NK-92 treated with Interleukin-12 subunit alpha and Interleukin-12 subunit beta, amount 100 ng/mL, for 24 hours (cell line): ENCODE measurements around the gene DPAGT1.
A peak's percentile ranks its signal among the peaks of the same experiment; 100 is the strongest.
"Not testable (repeated sequence)": the region's sequence is repeated elsewhere in the genome, so short reads cannot be mapped to it uniquely, and the experiment has no call there.

ENCODE experiments used
- DNase-seq: peaks from one replicate; lab custom pipeline; 2025; lab: John Stamatoyannopoulos, UW

DPAGT1 gene

DNA sequence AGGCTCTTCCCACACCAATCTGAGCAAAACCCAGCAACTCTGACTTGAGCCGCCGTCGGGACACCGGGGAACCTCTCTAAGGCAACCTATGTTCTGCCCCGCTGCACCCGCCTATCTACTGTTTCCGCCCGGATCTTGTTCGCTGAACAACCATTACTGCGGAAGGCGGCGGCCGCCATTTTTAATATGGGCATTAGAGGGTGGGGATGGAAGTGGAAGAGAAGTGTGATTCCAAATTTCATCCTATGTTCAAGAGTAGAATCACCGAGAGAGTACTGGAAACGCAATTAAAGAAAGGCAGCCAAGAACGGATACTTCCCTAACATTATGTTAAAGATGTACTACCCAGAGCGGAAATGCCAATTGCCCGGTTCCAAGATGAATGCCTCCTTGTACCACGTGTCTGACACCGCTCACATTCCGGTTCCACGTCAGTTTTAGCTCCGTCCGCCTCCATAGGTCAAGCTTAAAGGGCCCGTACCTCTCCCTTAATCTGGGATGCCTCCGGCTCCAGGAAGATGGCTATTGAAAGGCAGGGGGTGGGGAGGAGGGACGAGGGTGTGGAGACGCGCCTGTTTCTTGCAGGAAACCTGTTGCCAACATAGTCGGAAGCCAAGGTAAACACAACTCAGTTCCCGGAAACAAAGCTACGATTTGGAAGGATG is at the start of gene DPAGT1:
Gene DPAGT1 (minus strand): TSS at position 95 of the 665 bp plus-strand sequence. CDS start 198 bp downstream, outside the sequence.
- DNase-seq: peak; percentile 81

- no peak for DNase-seq
Measured at GRCh38 chr11:119149786-119150275, 48.2 kb upstream of the DPAGT1 start.

DNA sequence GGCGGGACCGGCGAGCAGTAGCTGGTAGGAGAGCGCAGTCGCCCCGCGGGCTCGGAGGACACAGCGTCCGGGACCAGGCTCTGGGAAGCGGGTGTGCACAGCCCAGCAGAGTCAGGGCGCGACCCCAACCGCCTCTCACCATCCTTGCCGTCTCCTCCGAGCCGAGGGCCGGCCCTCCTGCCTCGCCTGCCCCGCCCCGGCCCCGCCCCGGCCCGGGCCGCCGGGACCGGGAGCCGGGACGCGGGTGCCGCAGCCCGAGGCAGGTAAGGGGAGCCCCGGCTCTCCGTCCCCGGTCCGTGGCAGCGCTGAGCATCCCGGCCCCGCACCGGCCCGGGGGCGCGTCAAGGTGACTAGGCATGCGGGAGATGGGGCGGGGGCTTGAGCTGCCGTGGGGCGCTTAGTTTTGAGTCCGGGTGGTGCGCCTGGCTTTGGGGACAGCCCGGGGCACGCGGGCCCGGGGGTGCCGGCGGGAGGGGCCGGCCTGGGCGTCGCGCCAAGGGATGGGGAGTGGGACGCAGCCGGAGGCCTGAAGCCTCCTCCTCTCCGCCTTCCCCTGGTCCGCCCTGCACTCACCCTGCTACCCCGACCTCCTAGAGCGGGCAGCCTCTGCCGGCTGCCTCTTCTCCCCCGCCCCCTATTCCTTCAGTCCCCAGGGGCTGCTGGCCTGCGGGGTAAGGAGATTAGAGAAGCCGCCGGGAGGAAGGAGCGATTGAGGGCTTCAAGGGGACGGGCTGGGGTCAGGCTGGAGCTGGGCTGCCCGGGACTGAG is 47.5 kb upstream of the DPAGT1 start, which contains the start of gene ABCG4:
Gene ABCG4 (plus strand): TSS at position 35 of the 768 bp plus-strand sequence. CDS start 914 bp downstream, outside the sequence.
- no peak for DNase-seq

DNA sequence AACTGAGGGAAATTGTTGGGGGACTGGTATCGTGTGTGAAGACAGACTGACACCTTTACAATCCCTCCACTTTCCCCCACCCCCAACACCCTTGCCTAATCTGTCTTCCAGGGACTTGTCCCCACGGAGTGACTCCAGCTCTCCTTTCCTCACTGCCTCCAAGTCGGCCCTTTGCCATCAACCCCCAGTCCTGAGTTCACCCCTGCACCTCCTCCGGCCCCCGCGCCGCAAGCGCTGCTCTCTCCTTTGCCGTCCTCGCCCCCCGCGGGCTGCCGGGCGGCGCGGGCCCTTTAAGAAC is 47.0 kb upstream of the DPAGT1 start:
- no peak for DNase-seq

DNA sequence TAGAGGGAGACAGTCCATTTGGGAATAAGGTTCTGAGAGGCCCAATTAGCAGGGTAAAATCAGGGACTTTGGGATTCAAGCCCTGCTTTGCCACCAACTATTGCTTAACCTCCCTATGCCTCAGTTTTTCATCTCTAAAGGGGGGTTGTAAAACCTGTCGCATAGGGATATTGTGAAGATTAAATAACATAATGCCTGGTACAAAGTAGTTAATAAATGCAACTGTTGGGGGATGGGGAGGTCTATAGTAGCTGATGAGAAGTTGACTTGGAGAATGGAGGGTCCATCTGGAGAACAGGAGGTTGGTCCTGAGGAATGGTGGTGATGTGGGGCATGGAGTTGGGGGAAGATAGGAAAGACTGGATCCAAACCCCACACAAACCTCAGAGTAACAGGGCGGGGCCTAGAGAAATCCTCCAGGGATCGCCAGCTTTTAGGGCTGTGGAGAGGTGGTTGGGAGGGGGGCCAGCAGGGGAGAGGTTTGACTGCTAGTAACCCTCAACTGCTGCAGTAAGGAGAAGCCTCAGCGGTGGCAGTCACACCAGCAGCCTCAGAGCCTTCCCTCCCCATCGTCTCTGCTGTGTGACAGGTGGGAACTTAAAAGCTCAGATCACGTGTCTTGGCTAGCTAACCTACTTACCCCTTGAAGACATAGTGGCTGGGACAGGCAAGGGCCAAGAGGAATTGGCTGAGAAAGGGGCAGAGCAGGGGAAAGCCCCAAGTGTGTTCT is 46.1 kb upstream of the DPAGT1 start:
- DNase-seq: no peak

DNA sequence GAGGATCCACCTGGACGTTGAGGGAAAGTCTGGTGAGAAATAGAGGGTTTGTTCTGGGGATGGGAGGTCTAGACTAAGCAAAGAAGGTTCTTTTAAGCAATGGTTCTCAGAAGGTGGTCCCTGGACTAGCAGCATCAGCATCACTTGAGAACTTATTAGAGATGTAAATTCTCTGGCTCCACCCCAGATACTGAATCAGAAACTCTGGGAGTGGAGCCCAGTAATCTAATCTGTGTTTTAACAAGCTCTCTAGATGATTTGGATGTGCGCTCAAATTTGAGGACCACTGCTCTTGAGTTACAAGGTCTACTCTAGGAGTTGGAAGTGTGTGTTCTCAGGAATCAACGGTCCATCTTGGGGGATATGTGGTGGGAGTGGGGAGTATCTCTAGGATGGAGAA is 43.9 kb upstream of the DPAGT1 start:
- no peak for DNase-seq

- peak; percentile 20 for DNase-seq
Measured at GRCh38 chr11:119144825-119145486, 43.3 kb upstream of the DPAGT1 start.

DNA sequence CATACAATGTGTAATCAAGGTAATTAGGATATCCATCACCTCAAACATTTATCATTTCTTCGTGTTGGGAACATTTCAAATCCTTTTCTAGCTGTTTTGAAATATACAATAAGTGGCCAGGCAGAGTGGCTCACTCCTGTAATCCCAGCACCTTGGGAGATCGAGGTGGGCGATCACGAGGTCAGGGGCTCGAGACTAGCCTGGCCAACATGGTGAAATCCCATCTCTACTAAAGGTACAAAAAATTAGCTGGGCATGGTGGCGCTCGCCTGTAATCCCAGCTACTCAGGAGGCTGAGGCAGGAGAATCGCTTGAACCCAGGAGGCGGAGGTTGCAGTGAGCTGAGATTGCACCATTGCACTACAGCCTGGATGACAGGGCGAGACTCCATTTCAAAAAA is 37.6 kb upstream of the DPAGT1 start:
- not testable (repeated sequence) for DNase-seq

GRCh38 chr11:119134389-119134978 is 32.8 kb upstream of the DPAGT1 start:
- DNase-seq: no peak

GRCh38 chr11:119130662-119131061 is 29.0 kb upstream of the DPAGT1 start:
- DNase-seq: no peak

GRCh38 chr11:119126675-119127268 is 25.1 kb upstream of the DPAGT1 start:
- no peak for DNase-seq

DNA sequence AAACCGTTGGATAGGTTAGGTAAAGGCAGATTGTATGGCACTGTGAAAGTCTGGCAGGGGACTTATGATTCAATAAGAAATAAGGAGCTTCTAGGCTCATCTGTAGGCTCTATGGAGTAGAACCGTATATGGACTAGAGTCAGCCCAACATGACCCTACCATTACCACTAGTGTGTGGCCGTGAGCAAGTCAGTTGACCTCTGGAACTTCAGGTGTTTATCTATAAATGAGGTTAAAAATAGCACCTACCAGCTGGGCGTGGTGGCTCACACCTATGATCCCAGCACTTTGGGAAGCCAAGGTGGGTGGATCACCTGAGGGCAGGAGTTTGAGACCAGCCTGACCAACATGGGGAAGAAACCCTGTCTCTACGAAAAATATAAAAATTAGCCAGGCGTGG is 24.2 kb upstream of the DPAGT1 start:
- no peak for DNase-seq

- DNase-seq: no peak
Measured at GRCh38 chr11:119121811-119122124, 20.1 kb upstream of the DPAGT1 start.

- peak; percentile 100 for DNase-seq
Measured at GRCh38 chr11:119121008-119121810, 19.6 kb upstream of the DPAGT1 start, which contains the start of gene HINFP. Gene HINFP (plus strand): TSS chr11:119121580. CDS start chr11:119126945, 5,365 bp downstream.

DNA sequence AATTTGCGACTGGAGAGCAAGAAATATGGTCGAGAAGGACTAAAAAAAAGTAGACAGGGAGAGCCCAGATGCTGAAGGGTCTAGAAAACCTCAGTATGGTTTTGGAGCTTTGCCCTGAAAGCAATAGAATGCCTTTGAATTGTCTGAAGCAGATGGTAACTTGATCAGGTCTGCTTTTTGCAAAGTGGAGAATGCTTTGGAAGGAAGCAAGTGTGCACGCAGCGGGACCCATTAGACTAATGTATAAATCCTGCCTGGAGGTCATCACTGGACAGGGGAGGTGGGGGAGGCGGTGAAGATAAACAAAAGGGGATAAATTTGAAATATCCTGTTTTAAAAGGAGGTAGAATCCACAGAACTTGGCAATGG is 19.0 kb upstream of the DPAGT1 start:
- DNase-seq: no peak

DNA sequence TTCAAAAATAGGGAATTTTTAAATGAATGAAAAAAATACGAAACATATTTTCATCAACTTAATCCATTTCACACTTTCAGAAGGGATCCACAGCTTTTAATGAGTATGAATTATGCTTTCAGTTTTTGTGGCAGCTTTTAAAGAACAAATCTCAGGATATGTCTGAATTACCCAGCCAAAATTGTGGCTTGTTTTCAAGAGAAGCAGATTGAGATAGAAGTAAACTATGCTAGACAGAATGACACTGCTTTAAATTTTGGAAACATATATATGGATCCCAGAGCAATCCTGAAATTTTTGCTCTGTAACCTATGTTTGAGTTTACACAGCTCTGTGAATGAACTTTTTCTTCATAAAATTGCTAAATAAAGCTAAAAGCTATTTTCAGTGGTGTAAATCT is 17.3 kb upstream of the DPAGT1 start:
- no peak for DNase-seq

DNA sequence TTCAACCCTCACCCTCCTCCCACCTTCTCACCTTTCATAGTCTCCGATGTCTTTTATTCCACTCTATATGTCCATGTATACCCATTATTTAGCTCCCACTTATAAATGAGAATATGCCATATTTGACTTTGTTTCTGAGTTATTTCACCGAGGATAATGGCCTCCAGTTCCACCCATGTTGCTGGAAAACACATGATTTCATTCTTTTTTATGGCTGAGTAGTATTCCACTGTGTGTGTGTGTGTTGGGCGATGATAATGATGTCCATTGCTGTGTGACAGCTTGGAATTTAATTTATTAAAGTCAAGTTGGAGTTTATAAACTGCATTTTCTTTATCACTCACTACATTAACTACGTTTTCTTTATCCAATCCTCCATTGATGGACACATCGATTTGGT is 16.6 kb upstream of the DPAGT1 start:
- no peak for DNase-seq

- DNase-seq: no peak
Measured at GRCh38 chr11:119117004-119117706, 15.5 kb upstream of the DPAGT1 start.

- no peak for DNase-seq
Measured at GRCh38 chr11:119116601-119117000, 14.9 kb upstream of the DPAGT1 start.

GRCh38 chr11:119116235-119116594 is 14.6 kb upstream of the DPAGT1 start:
- DNase-seq: no peak
